HepG2 (cell line): ENCODE results near the gene NRG2. TPM values are rescaled to one million over a fixed set of nuclear protein-coding genes. Genes with fewer than 3 reads are reported as not detected.

Source experiments
- ATAC-seq: fragments of 200-7000 bp; cut with Tn5 transposase; 3 replicates; pipeline ENCODE4 v1.9.1; 2020; ENCODE audit warnings: mild to moderate bottlenecking, moderate library complexity
- BruUV-seq: library from RNA; stranded (reverse); fragments of 400-500 nt; replicated peaks from 2 replicates; lab custom pipeline; 2021; lab: Mats Ljungman, UMichigan
- CTCF ChIA-PET: fragments of 300-600 bp; formaldehyde crosslinking; extraction: SDS; loops from one replicate; lab custom pipeline; 2021; ENCODE audit warnings: low total read pairs, inconsistent platforms, low intra/inter-chr PET ratio; lab: Yijun Ruan, JAX
- POLR2A ChIA-PET: fragments of 350-600 bp; sonication (Branson Sonifier 250); formaldehyde crosslinking; loops from one replicate; lab custom pipeline; 2020; ENCODE audit warnings: antibody characterized with exemption, inconsistent platforms; lab: Yijun Ruan, JAX
- DNase-seq: peaks from one replicate; pipeline ENCODE4 v3.0.0-alpha.2; 2015; ENCODE audit warnings: low spot score
- FAIRE-seq: peaks from 3 replicates; lab custom pipeline; 2011; peaks lifted over from hg19 to GRCh38; lab: Jason Lieb, UNC
- H2AFZ ChIP-seq: one replicate; pipeline ENCODE4 v1.6.1; 2011; ENCODE audit warnings: low read length, inconsistent platforms
- H3K27ac ChIP-seq: fragments of 300-600 bp; 3 replicates; pipeline ENCODE4 v1.8.0; 2011; ENCODE audit warnings: mixed run types, mild to moderate bottlenecking, mixed read lengths, low read length, inconsistent platforms; ENCODE audit not compliant: insufficient read depth; ENCODE audit errors: extremely low read length
- H3K27me3 ChIP-seq, 2 experiments: fragments of 200-600 bp in 1 of 2; 2 replicates in 1 of 2; 3 replicates in 1 of 2; pipeline versions ENCODE4 v1.6.0 to v1.8.0; 2011; ENCODE audit warnings: low read length in 2 of 2, mild to moderate bottlenecking in 2 of 2, moderate library complexity in 2 of 2, inconsistent platforms in 1 of 2; ENCODE audit not compliant: insufficient read depth in 2 of 2, control insufficient read depth in 1 of 2
- H3K36me3 ChIP-seq, 2 experiments: fragments of 200-600 bp in 1 of 2; replicated peaks in 1 of 2; 2 replicates in 1 of 2; 3 replicates in 1 of 2; pipeline versions ENCODE4 v1.5.1 to v1.8.0; 2011; ENCODE audit warnings: low read length in 2 of 2, inconsistent platforms in 1 of 2; ENCODE audit not compliant: insufficient read depth in 2 of 2, control insufficient read depth in 1 of 2
- H3K4me1 ChIP-seq: 2 replicates; pipeline ENCODE4 v1.5.1; 2012; ENCODE audit warnings: low read length, inconsistent platforms; ENCODE audit not compliant: insufficient read depth
- H3K4me2 ChIP-seq: 2 replicates; pipeline ENCODE4 v1.6.0; 2011; ENCODE audit warnings: low read depth, low read length, inconsistent platforms
- H3K4me3 ChIP-seq, 3 experiments: fragments of 200-600 bp in 1 of 3; sonication (generic), shearing (Covaris generic) in 1 of 3; replicated peaks in 1 of 3; 2 replicates each; pipeline ENCODE4 v1.5.1; 2011 to 2016; ENCODE audit warnings: low read length in 3 of 3, inconsistent platforms in 2 of 3, low read depth in 2 of 3, mild to moderate bottlenecking in 2 of 3, control low read depth in 1 of 3, mixed read lengths in 1 of 3; ENCODE audit not compliant: insufficient read depth in 1 of 3
- H3K79me2 ChIP-seq: one replicate; pipeline ENCODE4 v1.6.1; 2011; ENCODE audit warnings: low read length, inconsistent platforms; ENCODE audit not compliant: insufficient read depth
- H3K9ac ChIP-seq: 2 replicates; pipeline ENCODE4 v1.6.0; 2011; ENCODE audit warnings: mild to moderate bottlenecking, low read depth, low read length, inconsistent platforms; ENCODE audit not compliant: insufficient read depth
- H3K9me3 ChIP-seq: 2 replicates; pipeline ENCODE4 v1.5.1; 2012; ENCODE audit warnings: mild to moderate bottlenecking, low read length
- H4K20me1 ChIP-seq: 2 replicates; pipeline ENCODE4 v1.6.0; 2011; ENCODE audit warnings: inconsistent platforms, mild to moderate bottlenecking, low read length, moderate library complexity; ENCODE audit not compliant: insufficient read depth
- ETV6 ChIP-seq: sonication (generic); formaldehyde crosslinking; conservative IDR thresholded peaks from 2 replicates; pipeline ENCODE4 v1.4.0; 2020; ENCODE audit warnings: missing genetic modification reagents
- FOXP4 ChIP-seq: sonication (generic); formaldehyde crosslinking; IDR thresholded peaks from 2 replicates; pipeline ENCODE4 v1.4.0; 2020; ENCODE audit warnings: missing genetic modification reagents
- MYC ChIP-seq: sonication (generic); formaldehyde crosslinking; IDR thresholded peaks from 2 replicates; pipeline ENCODE4 v1.9.0; 2021; ENCODE audit warnings: missing genetic modification reagents, borderline replicate concordance
- NFIC ChIP-seq: IDR thresholded peaks from 2 replicates; pipeline ENCODE4 v1.6.1; 2012; ENCODE audit warnings: mild to moderate bottlenecking, low read length, inconsistent platforms
- NFKBIZ ChIP-seq: IDR thresholded peaks from 2 replicates; pipeline ENCODE4 v1.6.1; 2018; ENCODE audit warnings: missing genetic modification reagents, missing compliant biosample characterization
- WIZ ChIP-seq: sonication (generic); formaldehyde crosslinking; IDR thresholded peaks from 2 replicates; pipeline ENCODE4 v1.5.1; 2020; ENCODE audit warnings: mild to moderate bottlenecking, missing genetic modification reagents
- ZFY ChIP-seq: sonication (generic); formaldehyde crosslinking; IDR thresholded peaks from 2 replicates; pipeline ENCODE4 v1.4.0; 2020; ENCODE audit warnings: missing genetic modification reagents
- ZHX2 ChIP-seq, 2 experiments: sonication (generic) in 1 of 2; formaldehyde crosslinking in 1 of 2; IDR thresholded peaks; 2 replicates each; pipeline versions ENCODE4 v1.6.1 to v1.9.0; 2014 to 2022; ENCODE audit warnings: antibody characterized with exemption in 1 of 2, borderline replicate concordance in 1 of 2, inconsistent platforms in 1 of 2, low read depth in 1 of 2, missing genetic modification reagents in 1 of 2
- ZNF558 ChIP-seq: sonication (generic); formaldehyde crosslinking; IDR thresholded peaks from 2 replicates; pipeline ENCODE4 v1.9.0; 2022; ENCODE audit warnings: mild to moderate bottlenecking, missing genetic modification reagents, borderline replicate concordance
- ZNF709 ChIP-seq: sonication (generic); formaldehyde crosslinking; IDR thresholded peaks from 2 replicates; pipeline ENCODE4 v1.5.0; 2020; ENCODE audit warnings: mild to moderate bottlenecking, missing genetic modification reagents
- WGBS: methylation state at CpG from one replicate; pipeline ENCODE4 v1.1.6; 2017; ENCODE audit warnings: low lambda C conversion rate; 5-methylcytosine and 5-hydroxymethylcytosine counted together
- in situ Hi-C: cut with HindIII; loops from 2 replicates; pipeline ENCODE4 v1.10.0; 2017; ENCODE audit warnings: low pct_unique_long_range_greater_than_20kb; ENCODE audit not compliant: extremely low pct_ligation_motif_present
- intact Hi-C: fragments of 100-400 bp; cut with micrococcal nuclease; formaldehyde crosslinking; loops from one replicate; pipeline ENCODE4 v1.10.0; 2022; ENCODE audit not compliant: unreplicated experiment
- polyA plus RNA-seq, 8 experiments: library from polyadenylated mRNA; depleted of rRNA in 3 of 8; stranded (reverse) in 7 of 8; unstranded in 1 of 8; fragments of >200 nt; fragmentation: Illumina TruSeq in 4 of 8; extraction: Trizol in 4 of 8; gene quantifications; 2 replicates each; pipeline versions ENCODE4 v1.2.1 to v1.2.3, GENCODE V29; 2011 to 2016; ENCODE audit warnings: low read depth in 4 of 8, missing spikeins in 1 of 8, mixed read lengths in 1 of 8; ENCODE audit not compliant: insufficient read depth in 1 of 8
- total RNA-seq, 5 experiments: library from RNA; depleted of rRNA; stranded (reverse); fragments of >200 nt; fragmentation: Illumina TruSeq; extraction: Trizol; gene quantifications; 2 replicates each; pipeline ENCODE4 v1.2.3, GENCODE V29; 2016; ENCODE audit warnings: low read depth in 1 of 5
- TF ChIP-seq, protein P1 (sequence below): sonication (generic); formaldehyde crosslinking; IDR thresholded peaks from 2 replicates; pipeline ENCODE4 v1.8.1; 2023; ENCODE audit warnings: mild to moderate bottlenecking, moderate library complexity, missing genetic modification reagents

The NRG2 gene
- total and polyA plus RNA-seq, 2 of the 13 experiments (the other 11 are each of a cell fraction or from before 2014, with no cell fraction given) = not detected

DNA sequence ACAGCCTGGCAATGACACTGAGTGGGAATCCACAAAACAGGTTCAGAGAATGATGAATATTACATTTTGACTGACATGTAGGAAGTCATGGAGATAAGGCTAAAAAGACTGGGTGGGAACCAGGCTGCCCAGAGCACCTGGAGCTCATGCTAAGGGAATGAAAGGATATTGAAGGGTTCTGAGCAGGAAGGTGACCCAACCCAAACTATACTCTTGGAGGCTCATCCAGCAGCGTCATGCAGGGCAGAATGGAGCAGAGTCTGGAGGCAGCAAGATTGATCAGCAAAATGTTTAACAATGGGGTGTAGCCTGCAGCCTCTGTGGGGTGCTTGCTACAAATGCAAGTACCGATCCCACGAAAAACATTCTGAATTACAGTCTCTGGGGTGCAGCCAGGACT is 127.3 kb downstream of the NRG2 start:
- Histone ChIP-seq H3K27ac (no peak overlapping the region), H3K27me3 (peaks cover 2 to 7% of the 10 kb centered on the region in 2 experiments; a peak in 1 of 5 replicates), H3K79me2 (no peaks in the 10 kb centered on the region), H3K4me1 (no peaks in the 10 kb centered on the region; the same call in 1 of the 2 replicates), H2AFZ (no peak overlapping the region), H4K20me1 (no peaks in the 10 kb centered on the region), H3K4me2 (no peak overlapping the region), H3K9ac (no peak overlapping the region), H3K4me3 (no peak overlapping the region), H3K9me3 (no peaks in the 10 kb centered on the region), H3K36me3 (no peaks in the 10 kb centered on the region)
- FAIRE-seq (no peak), DNase-seq (no peak), ATAC-seq (no peak)
- TF ChIP-seq NFIC = no peak
- TF ChIP-seq ZNF709 = no peak
- TF ChIP-seq, protein P1, sequence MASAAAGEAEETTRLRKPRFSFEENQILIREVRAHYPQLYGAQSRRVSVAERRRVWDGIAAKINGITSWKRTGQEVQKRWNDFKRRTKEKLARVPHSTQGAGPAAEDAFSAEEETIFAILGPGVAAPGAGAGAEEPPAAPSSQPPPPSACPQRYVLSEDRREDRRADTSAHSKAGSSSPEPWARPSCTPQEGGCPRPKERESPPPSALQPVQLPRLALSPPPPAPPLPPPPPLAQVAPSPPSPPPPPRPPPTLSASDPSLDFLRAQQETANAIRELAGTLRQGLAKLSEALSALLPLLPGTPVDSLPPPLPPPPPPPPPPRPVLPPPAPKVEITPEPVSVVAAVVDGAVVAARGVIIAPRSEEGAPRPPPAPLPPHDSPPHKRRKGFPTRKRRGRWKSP = no peak
- TF ChIP-seq WIZ (CRISPR knock-in tag) = no peak
- TF ChIP-seq NFKBIZ (CRISPR knock-in tag) = no peak
- TF ChIP-seq FOXP4 (CRISPR knock-in tag) = no peak
- no peak for TF ChIP-seq ETV6 (CRISPR knock-in tag)
- TF ChIP-seq MYC (CRISPR knock-in tag) = no peak
- no peak for TF ChIP-seq ZHX2 (IDR thresholded peaks at IDR 0.05; ENCODE audit: low read depth)
- no peak for TF ChIP-seq ZHX2 (CRISPR knock-in tag; IDR thresholded peaks at IDR 0.05; ENCODE audit: borderline replicate concordance)
- no peak for TF ChIP-seq ZFY (CRISPR knock-in tag)
- no peak for TF ChIP-seq ZNF558 (CRISPR knock-in tag)
- in situ Hi-C loops (no loop called here), intact Hi-C loops (no loop called here)
- ChIA-PET CTCF (no interaction called here), POLR2A (no interaction called here)
- WGBS = 4% methylated on average over 3 of the region's 3 CpGs
- BruUV-seq = no TSS peak
